ENCODE results near the gene KLHL26.

Gene KLHL26

DNA sequence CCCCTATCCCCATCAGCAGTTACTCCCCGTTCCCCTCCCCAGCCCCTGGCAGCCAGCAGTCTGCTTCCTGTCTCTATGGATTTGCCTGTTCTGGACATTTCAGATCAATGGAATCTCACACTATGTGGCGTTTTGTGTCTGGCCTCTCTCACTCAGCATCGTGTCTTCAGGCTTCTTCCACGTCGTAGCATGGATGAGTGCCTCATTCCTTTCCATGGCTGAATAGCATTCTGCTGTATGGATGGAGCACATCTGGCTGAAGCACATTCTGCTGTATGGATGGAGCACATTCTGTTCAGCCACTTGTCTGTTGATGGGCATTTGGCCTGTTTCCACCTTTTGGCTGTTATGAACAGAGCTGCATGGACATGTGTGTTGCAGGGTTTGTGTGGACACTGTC is 76.2 kb downstream of the KLHL26 start:
- DNase-seq (ENCODE audit: low read depth in 2 of 2) = no peak

DNA sequence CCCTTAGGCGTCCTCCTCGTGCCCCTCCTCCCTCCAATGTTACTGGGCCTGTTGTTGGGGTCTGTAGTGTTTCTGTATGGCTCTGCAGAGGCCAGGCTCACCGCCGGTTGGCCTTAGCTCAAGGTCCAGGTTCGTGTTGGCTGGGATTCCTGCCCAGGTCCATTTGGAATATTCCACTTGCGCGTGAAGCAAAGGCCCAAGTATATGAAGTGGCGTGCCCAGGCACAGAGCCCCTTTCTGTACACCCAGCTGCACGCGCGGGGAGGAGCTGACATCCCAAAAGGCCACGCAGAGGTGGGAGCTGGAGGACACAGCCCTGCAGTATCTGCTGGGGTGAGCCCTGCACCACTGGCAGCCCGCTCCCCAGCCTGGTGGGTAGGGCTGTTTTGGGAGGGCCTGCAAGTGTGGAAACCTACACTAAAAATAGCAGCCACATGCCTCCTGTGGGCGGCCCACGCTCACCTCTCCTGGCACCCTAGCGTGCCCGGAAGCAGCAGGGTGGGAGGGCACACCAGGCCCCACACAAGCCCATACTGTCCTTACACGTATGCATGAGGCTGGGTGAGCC is 76.8 kb downstream of the KLHL26 start:
- DNase-seq (ENCODE audit: low read depth in 2 of 2) = no peak

DNA sequence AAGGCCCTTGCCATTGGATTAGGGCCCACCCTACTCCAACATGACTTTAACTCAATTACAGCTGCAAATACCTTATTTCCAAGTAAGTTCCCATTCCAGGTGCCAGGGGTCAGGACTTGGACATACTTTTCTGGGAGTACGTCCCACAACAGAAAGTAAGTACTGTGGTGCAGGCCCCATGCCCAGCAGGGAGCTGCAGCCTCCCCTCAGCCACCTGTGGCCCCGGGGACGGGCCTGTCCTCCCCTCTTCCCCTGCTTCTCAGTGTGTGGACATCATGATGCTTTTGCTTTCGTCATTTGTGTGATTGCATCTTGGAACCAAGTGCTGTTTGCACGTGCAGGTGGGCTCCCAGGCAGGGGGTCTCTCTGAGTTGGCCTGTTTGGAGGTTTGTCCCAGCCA is 78.6 kb downstream of the KLHL26 start:
- no peak for DNase-seq (ENCODE audit: low read depth in 2 of 2)

DNA sequence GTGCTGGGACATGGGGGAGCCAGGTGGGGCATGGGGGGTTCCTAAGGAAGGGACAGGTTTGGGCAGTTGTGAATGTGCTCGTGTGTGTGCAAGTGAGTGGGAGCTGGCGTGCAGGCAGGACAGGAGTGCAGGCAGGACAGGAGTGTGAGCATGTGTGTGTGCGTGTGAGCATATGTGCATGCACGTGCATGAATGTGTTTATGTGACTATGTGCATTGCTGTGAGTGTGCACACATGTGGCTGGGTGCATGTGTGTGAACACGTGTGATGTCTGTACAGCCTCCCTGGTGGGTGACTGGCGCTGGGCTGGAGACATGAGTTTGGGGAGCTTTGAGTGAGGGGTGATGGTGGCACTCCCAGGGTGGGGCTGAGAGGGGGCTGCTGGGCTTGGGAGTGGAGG is 80.0 kb downstream of the KLHL26 start:
- DNase-seq (ENCODE audit: low read depth in 2 of 2) = no peak

DNA sequence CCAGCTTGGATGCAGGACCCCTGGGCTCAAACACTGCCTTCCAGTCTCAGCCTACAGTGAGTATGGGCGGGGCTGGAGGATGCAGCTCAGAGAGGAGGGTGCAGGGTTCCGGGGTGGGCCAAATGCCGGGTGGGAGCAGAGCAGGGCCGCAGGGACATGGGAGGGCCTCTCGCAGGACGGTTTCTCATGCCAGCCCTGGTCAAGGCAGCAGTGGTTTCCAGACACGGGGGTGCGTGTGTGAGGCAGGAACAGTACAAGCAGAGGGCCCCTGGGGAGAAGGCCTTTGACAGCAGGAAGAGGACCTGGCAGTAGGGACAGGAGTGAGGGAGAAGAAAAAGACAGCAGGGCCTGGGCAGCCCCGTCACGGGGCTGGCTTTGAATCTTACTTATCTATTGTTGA is 80.8 kb downstream of the KLHL26 start:
- no peak for DNase-seq (ENCODE audit: low read depth in 2 of 2)

DNA sequence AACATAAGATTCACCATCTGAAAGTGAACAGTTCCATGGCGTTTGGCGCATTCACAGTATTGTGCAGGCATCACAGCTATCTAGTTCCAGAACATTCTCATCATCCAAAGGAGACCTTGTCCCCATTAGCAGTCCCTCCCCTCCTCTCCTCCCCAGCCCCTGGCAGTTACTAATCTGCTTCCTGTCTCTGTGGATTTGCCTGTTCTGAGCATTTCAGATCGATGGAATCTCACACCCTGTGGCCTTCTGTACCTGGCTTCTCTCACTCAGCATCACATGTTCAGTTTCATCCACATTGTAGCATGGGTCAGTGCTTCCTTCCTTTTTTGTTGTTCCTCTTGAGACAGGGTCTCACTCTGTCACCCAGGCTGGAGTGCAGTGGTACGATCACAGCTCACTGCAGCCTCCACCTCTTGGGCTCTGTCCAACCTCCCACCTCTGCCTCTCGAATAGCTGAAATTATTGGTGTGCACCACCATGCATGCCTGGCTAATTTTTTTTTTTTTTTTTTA is 81.2 kb downstream of the KLHL26 start:
- no peak for DNase-seq (ENCODE audit: low read depth in 2 of 2)

DNA sequence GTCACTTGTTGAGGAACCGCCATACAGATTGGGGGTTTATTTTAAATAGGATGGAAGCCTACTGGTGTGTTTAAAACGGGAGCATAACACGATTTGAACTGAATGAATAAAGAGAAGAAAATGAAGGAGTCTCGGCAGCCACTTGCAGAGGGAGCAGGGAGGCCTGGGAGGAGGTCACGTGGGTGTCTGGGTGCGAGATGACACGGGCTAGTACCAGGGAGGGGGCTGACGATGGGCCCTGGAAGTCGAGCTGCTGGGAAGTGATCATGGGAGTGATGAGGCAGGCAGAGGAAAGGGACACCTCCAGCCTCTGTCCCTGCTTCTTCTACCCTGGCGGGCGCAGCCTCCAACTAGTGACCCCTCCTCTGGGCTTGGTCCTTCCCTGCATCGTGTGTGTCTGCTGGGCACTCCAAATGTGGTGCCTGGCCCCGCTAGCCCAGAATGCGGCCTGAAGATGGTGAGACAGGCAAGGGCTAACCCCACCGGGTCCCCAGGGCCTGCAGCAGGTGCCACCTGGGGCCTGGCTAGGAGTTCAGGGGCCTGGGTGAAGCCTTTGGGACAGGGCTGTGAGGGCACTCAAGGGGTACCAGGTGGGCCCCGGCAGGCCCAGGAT is 82.1 kb downstream of the KLHL26 start:
- DNase-seq (ENCODE audit: low read depth in 2 of 2) = no peak

DNA sequence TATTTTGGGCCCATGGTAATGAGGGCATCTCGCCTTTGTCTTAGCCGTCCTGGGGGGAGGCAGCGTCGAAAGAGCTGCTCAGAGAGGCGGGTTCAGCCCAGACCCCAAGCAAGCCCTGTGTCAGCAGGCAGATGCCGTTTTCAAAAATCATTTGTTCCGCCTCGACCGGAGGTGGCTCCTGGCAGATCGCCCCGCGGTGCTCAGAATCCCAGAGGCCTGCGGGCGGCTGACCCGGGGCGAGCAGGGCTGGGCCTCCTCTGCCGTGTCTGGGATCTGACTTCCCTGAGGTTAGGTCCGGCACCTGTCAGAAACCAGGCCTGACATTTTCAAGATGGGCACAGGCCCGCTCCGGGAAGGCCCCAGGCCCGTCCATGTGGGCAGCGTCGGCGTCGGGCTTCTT is 82.7 kb downstream of the KLHL26 start:
- no peak for DNase-seq (ENCODE audit: low read depth in 2 of 2)
